GM19468 (cell line): ENCODE measurements around the gene HSPG2.
"Not testable (repeated sequence)": the region's sequence is repeated elsewhere in the genome, so short reads cannot be mapped to it uniquely, and the experiment has no call there.

Experiments
- ATAC-seq: cut with Tn5 transposase; IDR thresholded peaks from one replicate; pipeline ENCODE4 v1.9.1; 2021; ENCODE audit warnings: mild to moderate bottlenecking, moderate library complexity, moderate number of reproducible peaks; ENCODE audit not compliant: unreplicated experiment; ENCODE audit errors: extremely low read depth

Gene HSPG2

DNA sequence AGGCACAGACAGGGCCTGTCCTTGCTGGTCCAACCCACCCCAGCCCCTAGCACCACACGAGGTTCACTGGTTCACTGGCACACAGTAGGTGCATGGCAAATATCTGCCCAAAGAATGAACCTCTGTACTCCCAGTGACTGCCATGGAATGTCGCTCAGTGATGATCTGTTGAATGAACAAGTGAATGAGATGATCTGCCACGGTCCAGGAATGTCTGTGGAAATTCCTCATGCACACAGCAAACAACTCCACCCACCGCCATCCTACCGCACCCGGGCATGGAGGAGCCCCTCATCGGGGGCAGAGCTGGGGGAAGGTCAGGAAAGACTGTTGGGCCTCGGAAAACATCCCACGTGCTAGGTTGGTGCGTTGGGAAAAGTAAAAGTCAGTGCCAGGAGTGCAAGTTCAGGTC, 1.7 kb downstream of the HSPG2 start:
- ATAC-seq = no peak

DNA sequence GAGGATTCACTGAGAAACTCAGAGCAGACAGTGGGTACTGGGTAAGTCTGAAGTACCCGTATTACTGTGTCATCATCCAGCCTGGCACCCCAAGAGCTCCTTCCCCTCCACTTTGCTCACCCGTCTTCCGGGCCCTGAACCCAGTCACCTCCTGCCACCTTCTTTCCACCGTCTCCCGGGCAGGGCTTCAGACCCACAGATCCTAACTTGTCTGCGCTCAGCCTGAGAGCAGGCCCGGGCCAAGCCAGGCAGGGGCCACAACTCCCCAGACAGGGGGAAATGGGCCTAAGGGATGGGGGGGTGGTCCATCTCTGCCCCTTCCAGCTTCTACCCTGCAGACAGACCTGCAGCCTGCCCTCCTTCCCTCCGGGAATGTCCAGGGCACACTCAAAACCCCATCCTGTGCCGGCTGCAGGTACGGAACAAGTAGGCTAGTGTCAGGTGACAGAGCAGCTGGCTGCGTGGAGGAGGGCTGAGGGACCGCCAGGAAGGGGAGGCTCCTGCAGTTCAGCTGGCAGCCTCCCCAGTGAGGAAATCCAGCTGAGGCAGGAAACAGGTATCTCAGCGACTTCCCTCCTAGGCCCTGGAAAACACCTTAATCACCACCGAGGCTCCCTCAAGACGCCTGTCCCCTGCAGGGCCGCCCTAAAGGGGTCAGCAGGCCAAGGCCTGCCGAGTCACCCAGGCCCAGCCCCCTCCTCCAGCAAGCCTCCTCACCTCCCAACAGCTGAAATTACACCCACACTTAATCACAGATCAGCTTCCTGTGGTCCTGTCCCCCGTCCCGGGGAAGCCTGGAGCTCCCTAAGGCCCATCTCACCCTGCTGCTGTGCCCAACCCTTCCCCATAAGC, 3.5 kb downstream of the HSPG2 start:
- ATAC-seq = no peak

- no peak for ATAC-seq
Measured at GRCh38 chr1:21932127-21932526, 5.0 kb downstream of the HSPG2 start.

- ATAC-seq = no peak
Measured at GRCh38 chr1:21931171-21932093, 5.7 kb downstream of the HSPG2 start.

- no peak for ATAC-seq
Measured at GRCh38 chr1:21930629-21931170, 6.4 kb downstream of the HSPG2 start.

DNA sequence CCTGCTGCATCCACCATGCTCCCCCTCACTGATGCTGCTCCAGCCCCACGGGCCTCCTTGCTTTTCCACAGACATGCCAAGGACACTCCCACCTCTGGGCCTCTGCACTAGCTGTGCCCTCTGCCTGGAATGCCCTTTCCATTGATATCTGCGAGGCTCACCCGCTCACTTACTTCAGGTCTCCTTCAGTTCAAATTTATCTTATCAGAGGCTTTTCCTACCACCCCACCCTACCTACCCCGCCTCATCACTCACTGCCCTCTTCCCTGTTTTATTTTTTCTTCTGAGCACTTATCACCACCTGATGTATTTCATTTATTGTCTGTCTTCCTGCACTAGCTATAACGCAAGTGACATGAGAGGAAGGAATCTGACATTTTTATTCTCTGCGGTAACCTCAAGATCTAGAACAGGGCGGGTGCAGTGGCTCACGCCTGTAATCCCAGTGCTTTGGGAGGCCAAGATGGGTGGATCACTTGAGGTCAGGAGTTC, 7.0 kb downstream of the HSPG2 start:
- no peak for ATAC-seq

GRCh38 chr1:21927533-21928237, 9.4 kb downstream of the HSPG2 start:
- ATAC-seq = no peak

GRCh38 chr1:21926814-21927532, 10.1 kb downstream of the HSPG2 start:
- ATAC-seq = no peak

DNA sequence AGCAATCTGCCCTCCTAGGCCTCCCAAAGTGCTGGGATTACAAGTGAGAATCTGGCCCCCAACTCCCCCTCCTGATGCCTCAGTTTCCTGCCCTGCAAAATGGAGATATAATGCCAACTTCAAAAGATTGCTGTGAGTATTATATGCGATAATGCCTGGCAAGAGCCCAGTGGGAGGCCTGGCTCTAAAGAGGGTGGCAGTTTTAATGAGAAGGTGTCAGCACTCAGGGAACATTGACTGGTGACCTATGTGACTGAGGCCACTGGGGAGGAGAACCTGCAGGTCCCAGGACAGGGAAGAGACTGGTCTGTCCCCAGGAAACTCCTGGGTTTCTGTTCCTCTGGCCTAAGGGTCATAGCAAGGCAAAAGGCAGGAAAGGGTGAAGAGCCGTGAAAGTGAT, 11.0 kb downstream of the HSPG2 start:
- no peak for ATAC-seq

- no peak for ATAC-seq
Measured at GRCh38 chr1:21925334-21925940, 11.7 kb downstream of the HSPG2 start.

DNA sequence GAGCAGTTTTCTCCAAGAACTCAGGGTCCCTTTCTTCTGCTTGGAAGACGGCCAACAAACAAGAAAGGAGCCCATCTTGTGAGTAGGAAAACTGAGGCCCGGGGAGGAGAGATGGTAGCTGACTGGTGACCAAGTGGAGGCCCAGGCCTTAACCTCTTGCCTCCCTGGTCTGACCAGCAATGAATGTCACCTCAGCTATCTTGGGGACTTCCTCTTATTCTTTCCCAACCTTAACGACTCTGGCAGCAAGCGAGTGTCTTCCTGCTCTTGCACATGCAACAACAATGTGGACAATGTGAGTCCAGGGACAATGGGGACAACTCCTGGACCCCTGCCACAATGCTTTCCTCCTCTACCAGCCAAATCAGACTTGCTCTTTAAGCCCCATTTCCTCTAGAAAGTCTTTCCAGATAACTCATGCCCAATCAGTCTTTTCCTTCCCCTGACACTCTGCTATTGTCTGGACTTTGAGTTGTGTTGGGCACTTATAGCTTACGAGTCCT, 12.6 kb downstream of the HSPG2 start:
- ATAC-seq = no peak

DNA sequence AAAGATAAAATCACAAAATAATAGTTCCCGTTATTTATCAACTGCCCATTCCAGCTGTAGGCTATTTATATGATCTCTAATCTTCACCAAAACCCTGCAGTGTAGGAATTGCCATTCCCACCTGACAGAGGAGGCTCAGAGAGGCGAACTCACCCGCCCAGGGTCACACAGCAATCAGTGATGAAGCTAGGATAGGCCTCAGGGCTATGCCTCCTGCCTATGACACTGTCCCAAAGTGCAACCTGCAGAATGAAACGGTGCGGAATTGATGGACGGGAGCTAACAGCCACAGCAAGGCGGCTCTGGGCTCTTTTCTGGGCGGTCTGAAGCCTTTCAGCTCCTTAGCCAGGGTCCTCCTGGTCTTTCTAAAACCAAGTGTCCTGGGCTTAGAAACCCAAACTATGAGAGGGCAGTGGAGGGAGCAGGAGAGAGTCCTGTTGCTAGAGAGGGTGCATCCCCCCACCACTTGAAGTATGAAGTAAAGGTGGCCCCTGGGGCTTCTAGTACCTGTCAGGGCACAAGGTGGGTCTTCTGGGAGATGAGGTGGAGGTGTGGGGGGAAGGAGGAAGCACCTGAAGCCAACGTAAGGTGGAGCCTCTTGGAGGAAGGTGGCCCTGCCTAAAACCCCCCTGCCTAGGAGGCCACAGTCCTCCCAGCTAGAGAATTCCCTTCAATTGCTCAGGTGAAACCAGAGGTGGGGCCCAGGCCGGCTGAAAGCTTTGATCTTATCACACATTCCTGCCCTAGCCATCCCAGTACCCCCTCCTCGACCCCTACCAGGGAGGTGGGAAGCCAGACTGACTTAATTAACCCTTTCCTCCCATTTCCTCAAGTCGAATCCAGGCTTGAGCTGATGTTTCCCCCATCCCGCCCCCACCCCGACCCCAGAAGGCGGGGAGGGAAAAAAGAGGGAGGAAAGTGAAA, 14.8 kb downstream of the HSPG2 start:
- ATAC-seq = no peak

DNA sequence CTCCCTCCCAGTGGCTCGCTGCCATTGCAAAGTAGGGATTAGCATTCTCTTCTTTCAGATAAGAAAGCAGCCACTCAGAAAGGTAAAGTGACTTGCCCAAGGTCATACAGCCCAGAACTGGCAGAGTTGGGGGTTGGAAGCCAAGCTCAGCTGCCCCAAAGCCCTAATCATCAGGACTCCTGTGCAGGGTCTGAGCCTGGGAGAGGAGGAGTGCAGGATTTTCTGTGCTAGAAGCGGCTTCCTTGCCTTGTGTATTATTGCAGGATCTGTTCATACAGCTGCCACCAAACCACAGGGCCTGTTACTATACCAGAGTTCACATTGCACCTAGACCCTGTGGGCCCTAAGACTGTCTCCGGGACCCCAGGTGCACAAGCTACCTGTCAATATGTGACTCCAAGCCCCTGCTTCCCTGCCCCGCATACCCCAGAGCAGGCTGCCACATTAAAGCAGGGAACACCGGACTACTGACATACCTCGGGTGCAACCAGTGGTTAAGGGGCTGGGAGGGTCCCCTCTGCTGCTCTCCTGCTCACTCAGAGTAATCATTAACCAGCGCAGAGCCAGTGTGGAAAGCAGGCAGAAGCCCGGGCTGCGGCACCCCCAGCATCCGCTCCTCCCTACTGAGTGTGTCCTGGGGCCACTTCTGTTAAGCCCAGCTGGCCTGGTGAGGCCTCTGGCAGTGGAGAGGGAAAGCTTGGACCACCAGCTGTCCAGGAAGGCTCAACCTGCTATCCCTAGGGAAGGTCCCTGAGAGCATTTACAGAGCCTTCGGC, 15.8 kb downstream of the HSPG2 start:
- ATAC-seq = no peak

GRCh38 chr1:21919520-21919919, 17.6 kb downstream of the HSPG2 start:
- no peak for ATAC-seq

GRCh38 chr1:21917239-21917631, 19.9 kb downstream of the HSPG2 start:
- not testable (repeated sequence) for ATAC-seq

DNA sequence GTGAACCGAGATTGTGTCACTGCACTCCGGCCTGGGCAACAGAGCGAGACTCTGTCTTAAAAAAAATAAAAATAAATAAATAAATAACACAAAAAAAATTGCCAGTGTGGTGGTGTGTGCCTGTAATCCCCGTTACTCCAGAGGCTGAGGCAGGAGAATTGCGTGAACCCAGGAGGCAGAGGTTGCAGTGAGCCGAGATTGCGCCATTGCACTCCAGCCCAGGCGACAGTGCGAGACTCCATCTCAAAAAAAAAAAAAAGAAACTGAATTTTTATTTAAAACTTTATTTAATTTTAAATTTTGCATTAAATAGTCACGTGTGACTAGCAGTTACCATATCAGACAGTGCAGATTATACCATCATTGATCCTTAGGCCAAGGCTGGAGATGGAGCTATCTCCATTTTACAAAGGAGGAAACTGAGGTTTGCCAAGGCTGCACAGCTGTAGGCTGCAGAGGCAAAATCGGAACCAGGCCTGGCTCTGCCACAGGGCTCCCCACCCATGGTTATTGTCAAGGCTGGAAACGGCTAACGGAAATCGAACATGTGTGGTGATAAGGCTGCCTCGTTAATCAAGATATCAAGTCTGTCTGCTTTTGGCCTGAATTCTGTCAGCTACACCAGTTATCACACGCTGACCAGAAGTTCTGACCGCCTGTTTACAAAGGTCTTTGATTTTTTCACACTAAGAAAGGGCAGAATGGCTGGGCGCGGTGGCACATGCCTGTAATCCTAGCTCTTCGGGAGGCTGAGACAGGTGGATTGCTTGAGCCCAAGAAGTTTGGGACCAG, 20.5 kb downstream of the HSPG2 start:
- no peak for ATAC-seq
